OCI-LY7 (cell line): ENCODE measurements around the gene MAPK12. TPM values are rescaled to one million over a fixed set of nuclear protein-coding genes. Genes with fewer than 3 reads are reported as not detected.

Experiments
- BruUV-seq: library from RNA; stranded (reverse); fragments of 400-500 nt; replicated peaks from 2 replicates; lab custom pipeline; 2021; lab: Mats Ljungman, UMichigan
- CTCF ChIA-PET: fragments of 300-600 bp; sonication (Branson Sonifier 250); formaldehyde crosslinking; loops from one replicate; lab custom pipeline; 2022; ENCODE audit warnings: antibody characterized with exemption; ENCODE audit not compliant: unreplicated experiment; lab: Charles Lee
- POLR2A ChIA-PET: fragments of 300-600 bp; sonication (Branson Sonifier 250); formaldehyde crosslinking; loops from one replicate; lab custom pipeline; 2022; ENCODE audit warnings: antibody characterized with exemption; lab: Charles Lee
- DNase-seq: peaks from one replicate; pipeline ENCODE4 v3.0.0-alpha.2; 2015; ENCODE audit warnings: low spot score
- H2AFZ ChIP-seq: fragments of 200-600 bp; sonication (generic), shearing (Covaris generic); 2 replicates; pipeline ENCODE4 v1.6.1; 2014; ENCODE audit warnings: mild to moderate bottlenecking, antibody characterized with exemption, low read length, moderate library complexity
- H3K27ac ChIP-seq: fragments of 200-600 bp; sonication (generic); 2 replicates; pipeline ENCODE4 v1.5.1; 2014; ENCODE audit warnings: mixed run types, low read depth, mild to moderate bottlenecking, moderate library complexity, low read length, inconsistent platforms; ENCODE audit not compliant: poor library complexity, severe bottlenecking
- H3K36me3 ChIP-seq: fragments of 200-600 bp; sonication (generic); 2 replicates; pipeline ENCODE4 v1.6.1; 2014; ENCODE audit warnings: mild to moderate bottlenecking, antibody characterized with exemption, low read length, moderate library complexity, mixed read lengths; ENCODE audit not compliant: insufficient read depth
- H3K4me1 ChIP-seq: fragments of 200-600 bp; sonication (generic); 2 replicates; pipeline ENCODE4 v1.5.1; 2014; ENCODE audit warnings: mild to moderate bottlenecking, low read length; ENCODE audit not compliant: insufficient read depth, poor library complexity, severe bottlenecking
- H3K4me2 ChIP-seq: fragments of 200-600 bp; sonication (generic); 2 replicates; pipeline ENCODE4 v1.6.1; 2014; ENCODE audit warnings: mild to moderate bottlenecking, low read length
- H3K4me3 ChIP-seq: fragments of 200-600 bp; sonication (generic); 2 replicates; pipeline ENCODE4 v1.5.1; 2014; ENCODE audit warnings: mild to moderate bottlenecking, low read depth, low read length; ENCODE audit not compliant: poor library complexity, severe bottlenecking
- H3K79me2 ChIP-seq: fragments of 200-600 bp; sonication (generic); 2 replicates; pipeline ENCODE4 v1.6.1; 2016; ENCODE audit warnings: low read depth, mild to moderate bottlenecking, low read length, moderate library complexity, mixed read lengths; ENCODE audit not compliant: insufficient read depth
- H3K9me2 ChIP-seq: fragments of 200-600 bp; sonication (generic); 2 replicates; pipeline ENCODE4 v1.6.1; 2016; ENCODE audit warnings: mild to moderate bottlenecking, low read length, mixed read lengths; ENCODE audit not compliant: insufficient read depth
- H3K9me3 ChIP-seq: fragments of 200-600 bp; sonication (generic); 2 replicates; pipeline ENCODE4 v1.6.1; 2014; ENCODE audit warnings: mild to moderate bottlenecking, mixed run types, low read length, mixed read lengths
- H4K20me1 ChIP-seq: fragments of 200-600 bp; sonication (generic); 2 replicates; pipeline ENCODE4 v1.6.1; 2014; ENCODE audit warnings: mild to moderate bottlenecking, antibody characterized with exemption, low read length, moderate library complexity, mixed read lengths; ENCODE audit not compliant: insufficient read depth
- CTCF ChIP-seq: fragments of 200-600 bp; sonication (generic); conservative IDR thresholded peaks from 2 replicates; pipeline ENCODE4 v1.5.1; 2014; ENCODE audit warnings: mild to moderate bottlenecking, antibody characterized with exemption, low read length, moderate library complexity, mixed read lengths
- EZH2phosphoT487 ChIP-seq: fragments of 200-600 bp; sonication (generic); IDR thresholded peaks from 2 replicates; pipeline ENCODE4 v1.6.1; 2018; ENCODE audit warnings: low read depth, borderline replicate concordance, mild to moderate bottlenecking, mixed run types, antibody characterized with exemption, low read length, moderate library complexity, mixed read lengths
- intact Hi-C: fragments of 100-400 bp; cut with micrococcal nuclease; formaldehyde crosslinking; loops from one replicate; pipeline ENCODE4 v1.10.0; 2022; ENCODE audit not compliant: unreplicated experiment
- total RNA-seq, 2 experiments: library from RNA; depleted of rRNA in 1 of 2; stranded (reverse); fragments of >200 nt in 1 of 2; shearing (Covaris generic) in 1 of 2; gene quantifications; 2 replicates each; pipeline ENCODE4 v1.2.3, GENCODE V29; 2014 to 2022

Gene MAPK12
- total RNA-seq, 2 experiments from 2014 or later = 84.9 to 93.6 TPM

GRCh38 chr22:50228366-50228765, 33.1 kb downstream of the MAPK12 start:
- H3K36me3 ChIP-seq = peaks cover 48% of the 10 kb centered on the region
- DNase-seq = no peak
- intact Hi-C loops = no loop called here

GRCh38 chr22:50227579-50228215, 33.8 kb downstream of the MAPK12 start:
- no peak for DNase-seq
- ChIA-PET CTCF (no interaction called here), POLR2A (interaction anchor here (0.6 kb wide), 1 partner anchor 14 kb away, joined by 3 read pairs; no protein-coding TSS in a partner anchor)
- H3K4me1 ChIP-seq = no peaks in the 10 kb centered on the region
- no peaks in the 10 kb centered on the region for H4K20me1 ChIP-seq
- no peak overlapping the region for H3K4me2 ChIP-seq
- intact Hi-C loops = no loop called here
- H2AFZ ChIP-seq = no peak overlapping the region
- H3K36me3 ChIP-seq = peaks cover 47% of the 10 kb centered on the region
- H3K79me2 ChIP-seq = no peaks in the 10 kb centered on the region
- TF ChIP-seq EZH2phosphoT487 (no peak), CTCF (no peak)
- BruUV-seq = no TSS peak
- H3K27ac ChIP-seq = no peak overlapping the region
- H3K9me2 ChIP-seq = no peaks in the 10 kb centered on the region
- no peaks in the 10 kb centered on the region for H3K9me3 ChIP-seq
- no peak overlapping the region for H3K4me3 ChIP-seq

More at GRCh38 chr22:50228366-50228765, 33.1 kb downstream of the MAPK12 start:
- no peak overlapping the region for H3K4me2 ChIP-seq
- no peak overlapping the region for H3K4me3 ChIP-seq
- POLR2A ChIA-PET = interaction anchor here (0.6 kb wide), 1 partner anchor 13 kb away, joined by 3 read pairs; no protein-coding TSS in a partner anchor
- no peaks in the 10 kb centered on the region for H3K79me2 ChIP-seq
- no peaks in the 10 kb centered on the region for H4K20me1 ChIP-seq
- no peak overlapping the region for H3K27ac ChIP-seq
- H3K9me2 ChIP-seq = no peaks in the 10 kb centered on the region
- H3K4me1 ChIP-seq = no peaks in the 10 kb centered on the region
- TF ChIP-seq CTCF (no peak), EZH2phosphoT487 (no peak)
- H3K9me3 ChIP-seq = no peaks in the 10 kb centered on the region
- no TSS peak for BruUV-seq
- no peak overlapping the region for H2AFZ ChIP-seq
- CTCF ChIA-PET = no interaction called here

GRCh38 chr22:50226875-50227165, 34.7 kb downstream of the MAPK12 start:
- intact Hi-C loops = no loop called here
- peaks cover 51% of the 10 kb centered on the region for H3K36me3 ChIP-seq

More at GRCh38 chr22:50226875-50227165, 34.7 kb downstream of the MAPK12 start:
- Histone ChIP-seq H3K9me3 (no peaks in the 10 kb centered on the region), H3K9me2 (no peaks in the 10 kb centered on the region), H3K4me1 (no peaks in the 10 kb centered on the region), H2AFZ (no peak overlapping the region), H4K20me1 (no peaks in the 10 kb centered on the region), H3K4me3 (no peak overlapping the region), H3K4me2 (no peak overlapping the region), H3K79me2 (no peaks in the 10 kb centered on the region), H3K27ac (no peak overlapping the region)
- ChIA-PET POLR2A (no interaction called here), CTCF (no interaction called here)
- DNase-seq = no peak
- no TSS peak for BruUV-seq
- TF ChIP-seq CTCF (no peak), EZH2phosphoT487 (no peak)
